HG03354 (cell line): ENCODE measurements around the gene COMTD1.
"Not testable (repeated sequence)": the region's sequence is repeated elsewhere in the genome, so short reads cannot be mapped to it uniquely, and the experiment has no call there.

ENCODE experiments used
- ATAC-seq: cut with Tn5 transposase; IDR thresholded peaks from one replicate; pipeline ENCODE4 v1.9.1; 2021; ENCODE audit warnings: mild to moderate bottlenecking; ENCODE audit not compliant: unreplicated experiment, poor library complexity, severe bottlenecking

Gene COMTD1

GRCh38 chr10:75201793-75202307, 33.9 kb downstream of the COMTD1 start:
- no peak for ATAC-seq

DNA sequence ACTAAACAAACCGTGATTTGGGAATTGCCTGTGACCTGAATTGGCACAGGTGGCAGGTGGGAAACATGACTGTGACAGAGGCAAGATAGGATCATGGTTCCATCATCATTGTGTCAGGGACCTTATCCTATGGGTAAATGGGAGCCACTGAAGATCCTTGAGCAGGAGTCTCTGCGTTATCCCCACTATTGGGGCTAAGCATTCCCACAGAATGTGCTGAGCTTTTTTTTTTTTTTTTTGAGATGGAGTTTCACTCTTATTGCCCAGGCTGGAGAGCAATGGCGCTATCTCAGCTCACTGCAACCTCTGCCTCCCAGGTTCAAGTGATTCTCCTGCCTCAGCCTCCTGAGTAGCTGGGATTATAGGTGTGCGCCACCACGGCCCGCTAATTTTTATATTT, 35.8 kb downstream of the COMTD1 start:
- not testable (repeated sequence) for ATAC-seq

GRCh38 chr10:75197906-75198305, 37.9 kb downstream of the COMTD1 start:
- no peak for ATAC-seq

GRCh38 chr10:75197066-75197465, 38.7 kb downstream of the COMTD1 start:
- no peak for ATAC-seq

GRCh38 chr10:75195035-75195763, 40.6 kb downstream of the COMTD1 start:
- no peak for ATAC-seq

GRCh38 chr10:75194625-75195024, 41.1 kb downstream of the COMTD1 start:
- not testable (repeated sequence) for ATAC-seq

GRCh38 chr10:75191821-75192568, 43.8 kb downstream of the COMTD1 start:
- ATAC-seq = no peak

DNA sequence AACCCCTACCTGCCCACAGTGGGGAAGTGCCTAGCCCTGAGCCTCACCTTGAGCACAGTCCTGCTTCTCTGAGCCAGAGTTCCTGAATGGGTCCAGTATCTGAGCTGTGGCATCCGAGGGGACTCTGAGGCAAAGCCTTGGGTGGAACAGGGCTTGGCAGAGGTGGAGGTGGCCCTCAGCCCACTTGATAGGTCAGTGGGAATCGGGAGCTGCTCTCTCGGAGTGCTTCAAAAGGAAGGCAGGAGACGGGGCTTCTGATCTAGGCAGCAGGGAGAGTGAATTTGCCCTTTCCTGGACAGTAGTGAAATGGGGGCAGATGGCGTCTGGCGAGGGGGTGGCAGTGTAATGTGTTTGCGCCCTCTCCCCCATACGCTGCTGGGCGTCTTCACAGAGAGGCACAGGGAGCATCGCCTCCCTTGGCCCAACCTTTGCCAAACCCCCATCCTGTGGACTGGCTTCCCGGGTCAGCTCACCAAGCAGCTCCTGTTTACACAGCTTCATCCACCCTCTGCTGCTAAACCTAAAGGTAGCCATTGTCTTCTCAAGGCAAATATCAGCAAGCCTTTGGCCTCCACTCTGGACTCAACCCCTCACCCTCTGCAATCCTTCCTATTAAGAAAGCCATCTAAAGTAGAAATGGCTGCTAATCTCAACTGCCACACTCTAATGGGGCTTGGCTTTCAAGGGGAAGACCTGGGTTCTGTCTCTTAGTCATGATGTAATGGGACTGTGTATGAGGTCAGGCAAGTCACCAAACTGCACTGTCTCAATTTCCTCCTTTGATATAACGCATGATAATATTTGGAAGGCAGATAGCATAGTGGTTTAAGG, 46.3 kb downstream of the COMTD1 start:
- no peak for ATAC-seq

GRCh38 chr10:75188522-75188921, 47.2 kb downstream of the COMTD1 start:
- ATAC-seq = not testable (repeated sequence)

DNA sequence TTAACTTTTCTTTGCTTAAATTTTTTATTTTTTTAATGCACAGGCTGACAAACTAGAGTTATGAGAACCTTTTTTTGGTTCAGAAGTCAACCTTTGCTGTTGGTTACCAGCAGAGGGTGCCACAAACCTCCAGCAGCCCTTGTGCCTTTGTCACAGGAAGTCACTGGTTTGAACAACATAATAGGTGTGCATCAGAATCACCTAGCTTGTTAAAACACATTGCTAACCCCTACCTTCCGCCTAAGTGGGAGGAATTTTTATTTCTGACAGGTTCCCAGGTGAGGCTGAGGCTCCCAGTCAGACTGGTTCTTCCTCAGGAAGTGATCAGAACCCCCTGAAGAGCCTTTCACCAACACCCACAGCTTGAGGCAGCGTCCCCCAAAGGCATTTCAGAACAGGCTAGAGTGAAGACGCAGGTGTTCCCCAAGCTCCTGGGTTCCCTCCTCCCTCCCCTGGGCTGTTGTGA, 47.8 kb downstream of the COMTD1 start:
- ATAC-seq = peak; percentile 66

DNA sequence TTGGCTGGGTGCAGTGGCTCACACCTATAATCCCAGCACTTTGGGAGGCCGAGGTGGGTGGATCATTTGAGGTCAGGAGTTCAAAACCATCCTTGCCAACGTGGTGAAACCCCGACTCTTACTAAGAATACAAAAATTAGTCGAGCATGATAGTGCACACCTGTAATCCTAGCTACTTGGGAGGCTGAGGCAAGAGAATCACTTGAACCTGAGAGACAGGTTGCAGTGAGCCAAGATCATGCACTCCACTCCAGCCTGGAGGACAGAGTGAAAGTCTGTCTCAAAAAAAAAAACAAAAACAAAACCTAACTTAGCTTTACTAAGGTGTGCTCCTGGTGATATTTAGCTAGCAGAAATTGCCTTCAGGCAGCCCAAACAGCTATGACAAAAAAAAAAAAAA, 49.4 kb downstream of the COMTD1 start:
- no peak for ATAC-seq
